Gastroesophageal sphincter (tissue), 2 donors: ENCODE results near the gene NADK.
"Not testable (repeated sequence)": the region's sequence is repeated elsewhere in the genome, so short reads cannot be mapped to it uniquely, and the experiment has no call there.

Source experiments
- POLR2A ChIP-seq, 2 donors: fragments of 450-650 bp; IDR thresholded peaks; one replicate each; pipeline ENCODE4 v1.6.1; 2017; ENCODE audit warnings: antibody characterized with exemption in 2 of 2, mild to moderate bottlenecking in 2 of 2, moderate library complexity in 1 of 2
- POLR2AphosphoS5 ChIP-seq: sonication (generic); formaldehyde crosslinking; IDR thresholded peaks from one replicate; pipeline ENCODE4 v1.6.1; 2017; ENCODE audit warnings: antibody characterized with exemption

- not testable (repeated sequence) for TF ChIP-seq POLR2A (IDR thresholded peaks at IDR 0.05); POLR2AphosphoS5
Measured at GRCh38 chr1:1704284-1704957, 73.8 kb downstream of the NADK start.
